ENCODE results near the gene AKAP9.
"Not testable (repeated sequence)": the region's sequence is repeated elsewhere in the genome, so short reads cannot be mapped to it uniquely, and the experiment has no call there.

Gene AKAP9

GRCh38 chr7:92095380-92095779 lies 154.7 kb downstream of the AKAP9 start:
- TF ChIP-seq CTCF (IDR thresholded peaks at IDR 0.05; ENCODE audit: low read depth, low read length, missing control alignments): no peak
- DNase-seq (ENCODE audit: extremely low read depth, low read depth): no peak
- H3K4me3 ChIP-seq (replicated peaks; ENCODE audit: low read depth, low read length): no peak overlapping the region

DNA sequence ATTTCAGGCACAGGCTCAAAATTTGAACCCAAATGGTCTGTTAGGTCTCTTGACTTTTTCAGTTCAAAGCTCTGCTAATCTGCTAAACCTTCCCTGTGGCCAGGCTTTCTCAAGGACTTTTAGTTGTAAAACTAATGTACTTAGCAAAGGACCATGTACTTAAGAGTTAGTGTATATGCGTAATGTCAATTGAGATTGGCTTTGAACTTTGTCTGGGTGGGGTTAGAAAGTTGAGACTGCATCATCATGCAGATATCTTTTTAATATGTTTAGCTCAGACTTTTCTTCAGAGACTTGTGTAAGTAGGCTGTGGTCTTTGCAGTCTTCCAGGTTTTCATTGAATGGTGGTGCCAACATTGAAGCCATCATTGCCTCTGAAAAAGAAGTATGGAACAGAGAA lies 159.9 kb downstream of the AKAP9 start:
- TF ChIP-seq CTCF (IDR thresholded peaks at IDR 0.05; ENCODE audit: low read depth, low read length, missing control alignments): no peak
- DNase-seq (ENCODE audit: extremely low read depth, low read depth): no peak
- H3K4me3 ChIP-seq (replicated peaks; ENCODE audit: low read depth, low read length): no peak overlapping the region

- peak; percentile 1 for DNase-seq (ENCODE audit: extremely low read depth, low read depth)
These were observed 162.2 kb downstream of the AKAP9 start for GRCh38 chr7:92102862-92103261.

GRCh38 chr7:92108821-92109220 lies 168.2 kb downstream of the AKAP9 start:
- TF ChIP-seq CTCF (IDR thresholded peaks at IDR 0.05; ENCODE audit: low read depth, low read length, missing control alignments): no peak
- no peak overlapping the region for H3K4me3 ChIP-seq (replicated peaks; ENCODE audit: low read depth, low read length)
- DNase-seq (ENCODE audit: extremely low read depth, low read depth): no peak

More at GRCh38 chr7:92102862-92103261, 162.2 kb downstream of the AKAP9 start:
- H3K4me3 ChIP-seq (replicated peaks; ENCODE audit: low read depth, low read length): not testable (repeated sequence)

DNA sequence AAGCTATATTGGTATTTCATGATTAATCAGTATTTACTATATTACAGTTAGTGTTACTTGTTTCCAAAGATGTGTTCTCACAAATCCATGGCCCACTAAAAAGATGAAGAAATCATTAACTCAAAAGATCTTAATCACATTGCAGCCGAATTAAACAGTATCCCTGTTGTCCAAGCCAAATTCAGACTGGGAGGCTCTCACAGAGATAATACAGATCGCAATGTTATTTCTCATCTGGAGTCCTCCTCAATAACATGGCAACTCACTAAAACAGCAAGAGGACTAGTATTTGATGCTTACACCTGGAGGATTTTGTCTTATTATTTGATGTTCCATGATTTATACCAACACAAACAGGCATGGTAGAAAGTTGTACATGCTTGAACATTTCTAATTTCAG lies 170.2 kb downstream of the AKAP9 start:
- no peak for DNase-seq (ENCODE audit: extremely low read depth, low read depth)
- TF ChIP-seq CTCF (IDR thresholded peaks at IDR 0.05; ENCODE audit: low read depth, low read length, missing control alignments): no peak
- H3K4me3 ChIP-seq (replicated peaks; ENCODE audit: low read depth, low read length): no peak overlapping the region

DNA sequence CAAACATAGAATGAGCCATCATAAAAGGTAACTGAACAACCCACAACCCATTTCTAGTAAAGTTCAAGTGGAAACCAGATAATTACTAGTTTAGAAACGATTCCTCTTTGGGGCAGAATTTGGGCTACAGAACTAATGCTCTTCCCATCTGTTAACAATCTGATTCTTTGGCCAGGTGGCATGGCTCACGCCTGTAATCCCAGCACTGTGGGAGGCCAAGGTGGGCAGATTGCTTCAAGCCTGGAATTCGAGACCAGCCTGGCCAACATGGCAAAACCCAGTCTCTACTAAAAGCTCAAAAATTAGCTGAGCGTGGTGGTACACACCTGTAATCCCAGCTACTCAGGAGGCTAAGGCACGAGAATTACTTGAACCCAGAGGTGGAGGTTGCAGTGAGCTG lies 175.2 kb downstream of the AKAP9 start:
- DNase-seq (ENCODE audit: extremely low read depth, low read depth): no peak
- no peak overlapping the region for H3K4me3 ChIP-seq (replicated peaks; ENCODE audit: low read depth, low read length)
- no peak for TF ChIP-seq CTCF (IDR thresholded peaks at IDR 0.05; ENCODE audit: low read depth, low read length, missing control alignments)

- H3K4me3 ChIP-seq (replicated peaks; ENCODE audit: low read depth, low read length): no peak overlapping the region
- no peak for TF ChIP-seq CTCF (IDR thresholded peaks at IDR 0.05; ENCODE audit: low read depth, low read length, missing control alignments)
These were observed 176.3 kb downstream of the AKAP9 start for GRCh38 chr7:92116949-92117348.

More at GRCh38 chr7:92116949-92117348, 176.3 kb downstream of the AKAP9 start:
- no peak for DNase-seq (ENCODE audit: extremely low read depth, low read depth)
